RWPE1 (cell line): ENCODE measurements around the gene KRT74.

ENCODE experiments used
- CTCF ChIA-PET: fragments of 350-600 bp; sonication (Branson Sonifier 250); formaldehyde crosslinking; extraction: SDS; loops from one replicate; lab custom pipeline; 2021; lab: Yijun Ruan, JAX
- POLR2A ChIA-PET: fragments of 400-600 bp; formaldehyde crosslinking; extraction: SDS; loops from one replicate; lab custom pipeline; 2020; ENCODE audit warnings: antibody characterized with exemption; ENCODE audit not compliant: low non-redundant PET; lab: Yijun Ruan, JAX
- DNase-seq: peaks from one replicate; pipeline ENCODE4 v3.0.0; 2012; ENCODE audit warnings: low spot score
- H3K27ac ChIP-seq: fragments of 450-650 bp; 2 replicates; pipeline ENCODE4 v1.5.1; 2017
- TF ChIP-seq, protein P1 (sequence below): fragments of 450-650 bp; conservative IDR thresholded peaks from 2 replicates; pipeline ENCODE4 v1.5.1; 2017; ENCODE audit warnings: low read depth, mild to moderate bottlenecking

KRT74 gene

DNA sequence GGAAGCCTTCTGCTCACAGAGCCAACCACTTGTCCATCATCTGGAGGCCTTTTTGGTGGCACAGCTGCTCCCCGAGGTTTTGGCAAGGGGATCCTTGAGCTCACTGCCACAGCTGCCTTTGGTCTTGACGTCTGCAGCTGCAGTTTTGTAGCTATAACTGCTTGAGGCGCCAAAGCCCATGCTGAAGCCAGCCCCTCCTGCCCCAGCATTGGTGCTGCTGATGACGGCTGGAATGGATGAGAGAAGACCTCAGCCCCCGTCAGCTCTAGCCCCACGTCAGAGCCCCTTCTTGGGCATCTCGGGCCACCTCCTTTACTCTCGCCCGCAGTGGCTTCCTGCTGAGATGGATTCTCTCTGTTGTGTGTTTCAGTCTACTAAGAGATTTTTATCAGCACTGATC is 12.3 kb upstream of the KRT74 start:
- POLR2A ChIA-PET = no interaction called here

DNA sequence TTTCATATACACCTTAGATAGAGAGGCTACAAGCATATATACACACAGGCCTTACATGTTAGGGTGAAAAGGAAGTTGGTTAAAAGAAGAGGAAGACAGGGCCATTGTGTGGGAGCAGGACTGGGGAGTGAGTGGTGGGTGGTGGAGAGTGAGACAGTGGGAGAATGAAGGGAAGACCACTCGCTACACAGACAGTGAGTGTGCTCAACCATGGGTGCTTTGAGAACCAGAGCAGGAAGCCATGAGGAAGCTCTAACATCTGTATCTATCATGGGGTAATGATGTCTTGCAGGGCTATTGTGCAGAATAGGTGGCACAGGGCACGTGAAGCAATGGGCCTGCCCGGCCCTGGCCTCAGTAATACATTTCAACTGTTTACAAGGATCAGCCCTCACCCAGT is 11.4 kb upstream of the KRT74 start:
- ChIA-PET CTCF (interaction anchor here (2.5 kb wide), 1 partner anchor 294 kb away, joined by 12 read pairs; no protein-coding TSS in a partner anchor), POLR2A (no interaction called here)
- H3K27ac ChIP-seq = no peak overlapping the region
- TF ChIP-seq, protein P1, sequence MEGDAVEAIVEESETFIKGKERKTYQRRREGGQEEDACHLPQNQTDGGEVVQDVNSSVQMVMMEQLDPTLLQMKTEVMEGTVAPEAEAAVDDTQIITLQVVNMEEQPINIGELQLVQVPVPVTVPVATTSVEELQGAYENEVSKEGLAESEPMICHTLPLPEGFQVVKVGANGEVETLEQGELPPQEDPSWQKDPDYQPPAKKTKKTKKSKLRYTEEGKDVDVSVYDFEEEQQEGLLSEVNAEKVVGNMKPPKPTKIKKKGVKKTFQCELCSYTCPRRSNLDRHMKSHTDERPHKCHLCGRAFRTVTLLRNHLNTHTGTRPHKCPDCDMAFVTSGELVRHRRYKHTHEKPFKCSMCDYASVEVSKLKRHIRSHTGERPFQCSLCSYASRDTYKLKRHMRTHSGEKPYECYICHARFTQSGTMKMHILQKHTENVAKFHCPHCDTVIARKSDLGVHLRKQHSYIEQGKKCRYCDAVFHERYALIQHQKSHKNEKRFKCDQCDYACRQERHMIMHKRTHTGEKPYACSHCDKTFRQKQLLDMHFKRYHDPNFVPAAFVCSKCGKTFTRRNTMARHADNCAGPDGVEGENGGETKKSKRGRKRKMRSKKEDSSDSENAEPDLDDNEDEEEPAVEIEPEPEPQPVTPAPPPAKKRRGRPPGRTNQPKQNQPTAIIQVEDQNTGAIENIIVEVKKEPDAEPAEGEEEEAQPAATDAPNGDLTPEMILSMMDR = no peak
- DNase-seq = no peak

More for the DNA sequence above, 12.3 kb upstream of the KRT74 start:
- CTCF ChIA-PET = interaction anchor here (2.5 kb wide), 1 partner anchor 294 kb away, joined by 12 read pairs; no protein-coding TSS in a partner anchor
- no peak for DNase-seq
- TF ChIP-seq, protein P1 = no peak
- H3K27ac ChIP-seq = no peak overlapping the region

DNA sequence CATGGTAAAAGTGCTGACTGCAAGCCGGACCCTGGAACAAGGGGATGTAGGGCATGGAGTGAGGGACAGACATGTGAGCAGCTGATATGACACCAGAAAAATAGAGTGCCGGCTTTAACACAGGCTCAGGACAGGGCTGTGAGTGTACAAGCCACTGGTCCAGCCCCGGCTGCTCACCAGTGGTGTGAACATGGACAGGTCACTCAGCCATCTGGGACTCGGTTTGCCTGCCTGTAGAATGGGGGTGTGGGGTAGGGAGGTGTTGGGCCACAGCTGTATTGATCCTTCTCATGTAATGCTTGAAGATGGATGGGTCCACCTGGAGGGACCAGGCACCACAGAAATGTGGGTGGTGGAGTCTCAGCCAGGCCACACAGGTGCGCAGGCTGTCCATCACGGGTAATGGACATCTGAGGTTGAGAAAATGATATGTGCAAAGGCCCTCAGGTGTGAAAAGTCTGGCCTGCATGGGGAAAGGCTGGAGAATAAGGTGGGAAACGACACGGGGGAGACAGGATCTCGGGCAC is 10.6 kb upstream of the KRT74 start:
- H3K27ac ChIP-seq = 0 out of 2 replicates have a peak overlapping the region, but pooled peaks have one; percentile 35
- DNase-seq = no peak
- ChIA-PET POLR2A (interaction anchor here (0.5 kb wide), 1 partner anchor 294 kb away, joined by 5 read pairs; no protein-coding TSS in a partner anchor), CTCF (interaction anchor here (0.7 to 4.1 kb wide), 2 partner anchors 39 to 296 kb away, joined by 4 to 39 read pairs; no protein-coding TSS in a partner anchor)
- TF ChIP-seq, protein P1 = no peak

DNA sequence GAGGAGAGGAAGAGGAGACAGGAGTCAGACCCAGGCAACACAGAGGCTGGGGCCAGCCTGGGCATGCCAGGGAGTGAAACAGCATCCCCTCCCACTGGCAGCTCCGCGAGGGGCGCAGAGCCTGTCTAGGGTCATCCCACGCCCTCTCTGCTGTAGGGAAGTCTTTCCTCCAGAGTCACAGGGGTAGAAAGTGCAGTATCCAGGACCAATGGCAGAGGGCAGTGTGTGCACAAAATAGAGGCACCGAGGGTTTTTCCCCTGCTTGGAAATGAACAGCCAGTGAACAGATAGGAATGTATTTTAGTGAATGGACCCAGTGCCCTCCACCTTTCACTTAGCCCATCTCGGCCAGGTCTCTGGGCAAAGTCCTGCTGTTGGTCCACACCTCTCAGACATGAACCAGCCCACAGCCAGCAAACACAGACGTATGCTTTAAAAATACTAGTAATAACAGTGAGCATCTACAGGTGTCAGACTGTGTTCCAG is 9.4 kb upstream of the KRT74 start:
- CTCF ChIA-PET = interaction anchor here (0.5 to 4.1 kb wide), 11 partner anchors 63 to 434 kb away, joined by 3 to 39 read pairs (median 4); partner anchors contain the start of gene KRT5
- POLR2A ChIA-PET = no interaction called here
- H3K27ac ChIP-seq = peak overlapping the region; percentile 92
- TF ChIP-seq, protein P1 = peak; percentile 76
- peak; percentile 90 for DNase-seq

DNA sequence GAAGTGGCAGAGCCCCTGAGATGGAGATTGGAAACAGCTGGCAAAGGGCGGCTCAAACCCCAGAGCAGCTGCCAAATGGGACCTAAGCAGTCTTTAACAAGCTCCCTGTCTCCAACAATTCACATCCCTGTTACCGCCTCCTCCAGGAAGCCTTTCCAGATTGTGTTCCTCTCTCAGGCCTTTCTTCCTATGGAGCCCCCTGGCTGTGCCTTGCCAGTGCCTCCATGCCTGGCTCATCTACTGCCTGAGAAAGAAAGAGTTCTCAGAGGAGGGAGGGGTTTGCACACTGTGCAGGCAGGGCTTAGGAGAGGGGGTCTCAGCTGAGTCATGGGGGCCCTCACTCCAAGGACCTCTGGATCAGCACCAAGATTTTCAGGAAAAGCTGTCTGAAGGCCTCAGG is 8.8 kb upstream of the KRT74 start:
- TF ChIP-seq, protein P1 = no peak
- peak overlapping the region; percentile 92 for H3K27ac ChIP-seq
- ChIA-PET CTCF (interaction anchor here (0.5 to 4.1 kb wide), 14 partner anchors 63 to 439 kb away, joined by 3 to 39 read pairs (median 4); partner anchors contain the start of gene KRT5), POLR2A (interaction anchor here (1.4 kb wide), 1 partner anchor 62 kb away, joined by 8 read pairs; the partner anchor contains the start of gene KRT5)
- no peak for DNase-seq

DNA sequence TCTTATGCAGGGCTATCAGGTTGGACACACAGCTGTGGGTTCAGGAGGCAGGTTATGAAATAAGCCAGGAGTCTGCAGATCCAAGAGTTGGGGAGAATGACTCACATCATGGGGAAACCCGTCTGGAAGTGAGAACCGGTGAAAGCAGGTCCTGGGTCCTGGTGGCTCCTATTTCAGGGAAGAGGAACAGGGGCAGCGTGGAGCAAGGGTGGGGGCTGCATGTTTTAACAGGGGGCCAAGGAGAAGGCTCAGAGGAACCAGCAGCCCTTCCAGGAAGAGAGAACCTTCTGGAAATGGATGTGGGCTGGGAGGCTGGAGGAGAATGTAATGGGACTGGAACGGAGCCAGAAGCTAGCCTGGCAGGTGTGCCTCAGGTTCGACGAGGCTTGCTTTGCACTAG is 7.8 kb upstream of the KRT74 start:
- ChIA-PET CTCF (interaction anchor here (0.6 to 4.1 kb wide), 6 partner anchors 37 to 438 kb away, joined by 4 to 39 read pairs (median 4); no protein-coding TSS in a partner anchor), POLR2A (interaction anchor here (1.4 kb wide), 1 partner anchor 61 kb away, joined by 8 read pairs; the partner anchor contains the start of gene KRT5)
- peak overlapping the region; percentile 92 for H3K27ac ChIP-seq
- peak; percentile 90 for DNase-seq
- TF ChIP-seq, protein P1 = no peak
